GM12892 (cell line): Measurements from ENCODE around the gene GDF15.
"Not testable (repeated sequence)": the region's sequence is repeated elsewhere in the genome, so short reads cannot be mapped to it uniquely, and the experiment has no call there.

Source experiments
- DNase-seq: peaks from one replicate; pipeline ENCODE4 v3.0.0; 2011; ENCODE audit not compliant: insufficient read length
- FAIRE-seq: peaks from 2 replicates; lab custom pipeline; 2011; peaks lifted over from hg19 to GRCh38; lab: Jason Lieb, UNC
- POLR2A ChIP-seq: IDR thresholded peaks from 2 replicates; pipeline ENCODE4 v1.6.1; 2011; ENCODE audit warnings: low read depth, low read length, control low read depth
- POLR2AphosphoS5 ChIP-seq: IDR thresholded peaks from 2 replicates; pipeline ENCODE4 v1.6.1; 2011; ENCODE audit warnings: low read depth, low read length, control low read depth
- TAF1 ChIP-seq: IDR thresholded peaks from 2 replicates; pipeline ENCODE4 v1.6.1; 2011; ENCODE audit warnings: low read depth, mild to moderate bottlenecking, control low read depth, low read length, borderline replicate concordance

Gene GDF15

GRCh38 chr19:18399008-18399407 lies 13.1 kb downstream of the GDF15 start:
- no peak for FAIRE-seq
- no peak for DNase-seq
- no peak for TF ChIP-seq POLR2AphosphoS5
- TF ChIP-seq POLR2A, result no peak
- TF ChIP-seq TAF1, result no peak

DNA sequence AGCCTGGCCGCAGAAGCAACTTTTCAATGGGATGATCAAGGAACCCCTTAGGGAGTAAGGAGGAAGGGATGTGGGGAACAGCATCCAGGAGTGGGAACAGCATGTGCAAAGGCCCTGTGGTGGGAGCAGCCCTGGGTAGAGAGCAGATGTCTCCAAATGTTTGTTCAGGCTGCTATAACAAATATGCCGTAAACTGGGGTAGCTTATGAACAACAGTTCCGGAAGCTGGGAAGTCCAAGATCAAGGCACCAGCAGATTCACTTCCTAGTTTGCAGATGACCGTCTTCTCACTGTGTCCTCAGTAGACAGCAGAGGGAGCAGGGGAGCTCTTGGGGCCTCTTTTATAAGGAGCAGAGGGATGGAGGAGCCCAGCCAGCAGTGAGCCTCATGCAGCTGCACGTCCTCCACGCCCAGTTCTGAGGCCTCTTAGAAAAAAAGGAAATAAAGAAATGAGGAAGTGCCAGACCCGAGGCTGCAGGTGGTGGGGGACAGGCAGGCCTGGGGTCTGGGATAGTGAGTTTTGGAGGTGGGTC lies 15.7 kb downstream of the GDF15 start:
- TF ChIP-seq POLR2A (0 out of 2 replicates have a peak, but pooled peaks have one; percentile 18), POLR2AphosphoS5 (no peak), TAF1 (0 out of 2 replicates have a peak, but pooled peaks have one; percentile 42)
- peak; percentile 96 for FAIRE-seq
- no peak for DNase-seq

DNA sequence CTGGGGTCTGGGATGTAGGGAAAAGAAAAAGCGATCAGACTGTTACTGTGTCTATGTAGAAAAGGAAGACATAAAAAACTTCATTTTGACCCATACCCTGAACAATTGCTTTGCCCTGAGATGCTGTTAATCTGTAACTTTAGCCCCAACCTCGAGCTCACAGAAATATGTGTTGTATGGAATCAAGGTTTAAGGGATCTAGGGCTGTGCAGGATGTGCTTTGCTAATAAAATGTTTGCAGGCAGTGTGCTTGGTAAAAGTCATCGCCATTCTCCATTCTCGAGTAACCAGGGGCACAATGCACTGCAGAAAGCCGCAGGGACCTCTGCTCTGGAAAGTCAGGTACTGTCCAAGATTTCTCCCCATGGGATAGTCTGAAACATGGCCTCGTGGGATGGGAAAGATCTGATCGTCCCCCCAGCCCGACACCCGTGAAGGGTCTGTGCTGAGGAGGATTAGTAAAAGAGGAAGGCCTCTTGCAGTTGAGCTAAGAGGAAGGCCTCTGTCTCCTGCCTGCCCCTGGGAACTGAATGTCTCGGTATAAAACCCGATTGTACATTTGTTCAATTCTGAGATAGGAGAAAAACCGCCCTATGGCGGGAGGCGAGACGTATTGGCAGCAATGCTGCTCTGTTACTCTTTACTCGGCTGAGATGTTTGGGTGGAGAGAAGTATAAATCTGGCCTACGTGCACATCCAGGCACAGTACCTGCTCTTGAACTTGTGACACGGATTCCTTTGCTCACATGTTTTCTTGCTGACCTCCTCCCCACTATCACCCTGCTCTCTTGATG lies 16.7 kb downstream of the GDF15 start:
- not testable (repeated sequence) for FAIRE-seq, DNase-seq

DNA sequence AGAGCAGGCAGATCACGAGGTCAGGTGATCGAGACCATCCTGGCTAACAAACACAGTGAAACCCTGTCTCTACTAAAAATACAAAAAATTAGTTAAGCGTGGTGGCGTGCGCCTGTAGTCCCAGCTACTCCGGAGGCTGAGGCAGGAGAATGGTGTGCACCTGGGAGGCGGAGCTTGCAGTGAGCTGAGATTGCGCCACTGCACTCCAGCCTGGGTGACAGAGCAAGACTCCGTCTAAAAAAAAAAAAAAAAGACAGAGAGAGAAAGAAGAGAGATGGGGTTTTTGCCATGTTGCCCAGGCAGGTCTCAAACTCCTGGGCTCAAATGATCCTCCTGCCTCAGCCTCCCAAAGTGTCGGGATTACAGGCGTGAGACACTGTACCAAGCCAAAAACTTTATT lies 19.8 kb downstream of the GDF15 start:
- not testable (repeated sequence) for FAIRE-seq, DNase-seq

- no peak for TF ChIP-seq POLR2A
- TF ChIP-seq TAF1, result no peak
- DNase-seq, result no peak
- no peak for FAIRE-seq
Measured at GRCh38 chr19:18406749-18407148, 20.8 kb downstream of the GDF15 start.

- peak; percentile 92 for FAIRE-seq
- TF ChIP-seq TAF1 (peak; percentile 39; the same call in 1 of the 2 replicates), POLR2A (peak; percentile 41; the same call in 1 of the 2 replicates), POLR2AphosphoS5 (no peak)
- no peak for DNase-seq
Measured at GRCh38 chr19:18408053-18408476, 22.1 kb downstream of the GDF15 start.

GRCh38 chr19:18412610-18413239 lies 26.8 kb downstream of the GDF15 start:
- no peak for FAIRE-seq
- no peak for TF ChIP-seq TAF1
- no peak for TF ChIP-seq POLR2AphosphoS5
- no peak for TF ChIP-seq POLR2A
- DNase-seq, result no peak

GRCh38 chr19:18414504-18415177 lies 28.7 kb downstream of the GDF15 start:
- FAIRE-seq (no peak), DNase-seq (no peak)
- no peak for TF ChIP-seq TAF1
- no peak for TF ChIP-seq POLR2AphosphoS5
- no peak for TF ChIP-seq POLR2A

DNA sequence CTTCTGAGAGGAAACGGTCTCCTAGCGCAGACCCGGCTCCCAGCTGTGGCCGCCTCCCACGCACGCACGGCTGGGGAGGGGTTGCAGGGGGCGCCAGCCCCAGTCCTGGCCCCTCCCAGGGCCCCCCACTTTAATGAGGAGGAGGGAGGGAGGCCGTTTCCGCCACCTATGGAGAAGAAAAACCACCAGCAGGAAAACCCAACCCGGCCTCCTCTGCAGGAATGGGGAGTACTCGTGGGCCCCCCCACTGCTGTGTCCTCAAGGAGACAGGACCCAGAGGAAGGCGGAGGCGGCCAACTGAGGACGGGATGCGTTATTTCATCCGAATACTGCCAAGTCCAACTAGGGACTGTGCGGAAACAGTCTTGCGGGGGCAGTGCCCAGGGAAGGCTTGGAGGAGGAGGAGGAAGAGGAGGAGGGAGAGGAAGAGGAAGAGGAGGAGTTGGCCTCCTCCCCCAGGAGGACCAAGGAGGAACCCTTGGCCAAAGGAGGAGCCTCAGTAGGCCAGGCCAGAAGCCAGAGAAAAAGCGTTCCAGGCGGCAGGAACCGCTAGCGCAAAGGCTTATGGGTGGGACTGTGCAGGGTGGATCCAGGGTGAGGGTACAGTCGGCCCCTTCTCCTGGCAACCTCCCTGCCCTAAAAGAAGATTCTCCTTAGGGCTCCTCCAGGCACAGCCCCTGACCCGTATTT lies 29.4 kb downstream of the GDF15 start:
- TF ChIP-seq TAF1, result no peak
- TF ChIP-seq POLR2AphosphoS5, result no peak
- TF ChIP-seq POLR2A, result no peak
- FAIRE-seq (no peak), DNase-seq (no peak)

- TF ChIP-seq POLR2A (no peak), POLR2AphosphoS5 (no peak), TAF1 (no peak)
- FAIRE-seq (no peak), DNase-seq (no peak)
Measured at GRCh38 chr19:18416778-18417249, 30.9 kb downstream of the GDF15 start.

GRCh38 chr19:18417250-18418028 lies 31.5 kb downstream of the GDF15 start:
- TF ChIP-seq TAF1, result no peak
- TF ChIP-seq POLR2A, result no peak
- no peak for TF ChIP-seq POLR2AphosphoS5
- no peak for DNase-seq
- peak; percentile 80 for FAIRE-seq
